Body of pancreas (tissue), 4 donors: Measurements from ENCODE around the gene PDCD1. TPM values are rescaled to one million over a fixed set of nuclear protein-coding genes. Genes with fewer than 3 reads are reported as not detected.
A peak's percentile ranks its signal among the peaks of the same experiment; 100 is the strongest.
"Not testable (repeated sequence)": the region's sequence is repeated elsewhere in the genome, so short reads cannot be mapped to it uniquely, and the experiment has no call there.

Experiments used
- ATAC-seq: fragments of 150-250 bp; one replicate; pipeline ENCODE4 v1.9.1; 2016
- DNase-seq, 4 donors: peaks; one replicate each; pipeline ENCODE4 v3.0.0-alpha.2; 2019
- H3K27ac ChIP-seq, 4 donors: fragments of 200-600 bp; sonication (generic); 1 replicate in 3 of 4; 2 replicates in 1 of 4; pipeline versions ENCODE4 v1.5.1 to v1.6.1; 2016 to 2019; ENCODE audit warnings: mild to moderate bottlenecking in 1 of 4, mixed read lengths in 1 of 4, moderate library complexity in 1 of 4
- H3K27me3 ChIP-seq, 2 donors: fragments of 200-600 bp; sonication (generic); one replicate each; pipeline ENCODE4 v1.6.0; 2016; ENCODE audit warnings: mild to moderate bottlenecking in 1 of 2
- H3K36me3 ChIP-seq, 2 donors: fragments of 200-600 bp; sonication (generic); replicated peaks in 1 of 2; 2 replicates each; pipeline ENCODE4 v1.5.1; 2016; ENCODE audit warnings: low read depth in 2 of 2; ENCODE audit not compliant: insufficient read depth in 1 of 2
- H3K4me1 ChIP-seq: fragments of 200-600 bp; sonication (generic); one replicate; pipeline ENCODE4 v1.6.0; 2016
- H3K4me3 ChIP-seq, 2 donors: fragments of 200-600 bp; sonication (generic); 1 replicate in 1 of 2; 2 replicates in 1 of 2; pipeline ENCODE4 v1.5.1; 2016 to 2019
- H3K9me3 ChIP-seq, 3 donors: fragments of 200-600 bp; sonication (generic); 1 replicate in 2 of 3; 2 replicates in 1 of 3; pipeline ENCODE4 v1.5.1; 2016
- CTCF ChIP-seq, 7 experiments: fragments of 450-650 bp in 4 of 7; fragments of 200-600 bp in 3 of 7; sonication (generic) in 3 of 7; IDR thresholded peaks; one replicate each; pipeline ENCODE4 v1.5.1; 2016 to 2019; ENCODE audit warnings: antibody characterized with exemption in 7 of 7
- POLR2A ChIP-seq, 3 donors: fragments of 450-650 bp; IDR thresholded peaks; one replicate each; pipeline ENCODE4 v1.6.1; 2016; ENCODE audit warnings: antibody characterized with exemption in 3 of 3, mild to moderate bottlenecking in 2 of 3
- whole genome bisulfite sequencing, 2 donors: methylation state at CpG; one replicate each; pipeline ENCODE4 v1.1.5; 2017; 5-methylcytosine and 5-hydroxymethylcytosine counted together
- intact Hi-C: fragments of 100-400 bp; cut with DNase I; formaldehyde crosslinking; loops from one replicate; pipeline ENCODE4 v1.15.1; 2023
- total RNA-seq, 2 donors: library from RNA; depleted of rRNA; stranded (reverse); fragments of >200 nt; gene quantifications; one replicate each; pipeline ENCODE4 v1.1.0, GENCODE V29; 2016

PDCD1 gene
- total RNA-seq, result 1 to 10 TPM in 1 of 2 donors, under 1 TPM in 1; 0.99 to 1.3 TPM

- intact Hi-C loops, result no loop called here
- no peaks in the 10 kb centered on the region for H3K36me3 ChIP-seq
- ATAC-seq (peak; percentile 30), DNase-seq (peak in 2 of 4 donors; percentile 45 to 46)
- H3K27ac ChIP-seq, result peak within 1 kb of the TSS in 2 of 4 donors; percentile 34
- peaks cover 8% of the 10 kb centered on the region for H3K4me1 ChIP-seq
- H3K27me3 ChIP-seq, result peaks cover 0 to 6% of the 10 kb centered on the region in 2 donors
- TF ChIP-seq POLR2A (IDR thresholded peaks at IDR 0.05) (peak in 1 of 3 donors; percentile 19), CTCF (IDR thresholded peaks at IDR 0.05) (no peak)
- H3K4me3 ChIP-seq, result no peak within 1 kb of the TSS
- WGBS, 2 donors, result 49 to 70% methylated on average over 17 to 26 of the region's 28 CpGs
- H3K9me3 ChIP-seq, result no peaks in the 10 kb centered on the region
Observed at GRCh38 chr2:241858206-241859016, at the start of gene PDCD1. TSS of gene PDCD1 (minus strand) at chr2:241858894. CDS start at chr2:241858838, 56 bp downstream.

GRCh38 chr2:241907831-241908230, 49.1 kb upstream of the PDCD1 start:
- Histone ChIP-seq H3K4me1 (peaks cover 94% of the 10 kb centered on the region), H3K27ac (peak overlapping the region; percentile 86 to 93 (median 88))
- ATAC-seq, H3K36me3 ChIP-seq, intact Hi-C loops, H3K4me3 ChIP-seq, DNase-seq, H3K9me3 ChIP-seq, H3K27me3 ChIP-seq: not testable (repeated sequence)
- 74 to 93% methylated on average over 7 of the region's 7 CpGs for WGBS, 2 donors

- 36 to 42% methylated on average over 18 of the region's 18 CpGs for WGBS, 2 donors
- ATAC-seq (no peak), DNase-seq (peak in 1 of 4 donors; percentile 20)
- H3K27me3 ChIP-seq, result no peaks in the 10 kb centered on the region
- peak overlapping the region; percentile 86 to 93 (median 88) for H3K27ac ChIP-seq
- no peak overlapping the region for H3K4me3 ChIP-seq
- no peaks in the 10 kb centered on the region for H3K36me3 ChIP-seq
- H3K9me3 ChIP-seq, result no peaks in the 10 kb centered on the region
- peaks cover 91% of the 10 kb centered on the region for H3K4me1 ChIP-seq
- intact Hi-C loops, result no loop called here
- no peak for TF ChIP-seq CTCF (IDR thresholded peaks at IDR 0.05)
- TF ChIP-seq POLR2A (IDR thresholded peaks at IDR 0.05), result peak in 1 of 3 donors; percentile 26
Observed at GRCh38 chr2:241906826-241907570, 48.3 kb upstream of the PDCD1 start.

GRCh38 chr2:241906378-241906770, 47.7 kb upstream of the PDCD1 start:
- H3K9me3 ChIP-seq, intact Hi-C loops, H3K4me3 ChIP-seq, H3K36me3 ChIP-seq, H3K27me3 ChIP-seq: not testable (repeated sequence)
- peak; percentile 65 for ATAC-seq
- H3K4me1 ChIP-seq, result peaks cover 92% of the 10 kb centered on the region
- H3K27ac ChIP-seq, result peak overlapping the region; percentile 86 to 93 (median 88)
- WGBS, 2 donors, result 5 to 43% methylated on average over 4 to 5 of the region's 5 CpGs
- peak; percentile 80 to 95 (median 89) for DNase-seq

- DNase-seq (peak in 1 of 4 donors; percentile 45), ATAC-seq (peak; percentile 3)
- TF ChIP-seq CTCF (IDR thresholded peaks at IDR 0.05) (no peak), POLR2A (IDR thresholded peaks at IDR 0.05) (no peak)
- Histone ChIP-seq H3K27ac (peak overlapping the region; percentile 86 to 93 (median 88)), H3K4me3 (no peak overlapping the region), H3K36me3 (no peaks in the 10 kb centered on the region), H3K9me3 (no peaks in the 10 kb centered on the region), H3K4me1 (peaks cover 97% of the 10 kb centered on the region), H3K27me3 (no peaks in the 10 kb centered on the region)
- intact Hi-C loops, result no loop called here
- WGBS, 2 donors, result 55 to 71% methylated on average over 9 to 14 of the region's 14 CpGs
Observed at GRCh38 chr2:241905716-241906377, 47.2 kb upstream of the PDCD1 start.
